Neuronal stem cell (in vitro differentiated cells): ENCODE data around the gene FAF1.

ENCODE experiments used
- DNase-seq: peaks from one replicate; pipeline ENCODE4 v3.0.0-alpha.2; 2013; ENCODE audit warnings: low spot score
- H2AFZ ChIP-seq: one replicate; pipeline ENCODE4 v1.6.1; 2013; ENCODE audit warnings: mild to moderate bottlenecking, low read length, inconsistent platforms
- H2AK5ac ChIP-seq: 2 replicates; pipeline ENCODE4 v1.6.1; 2013; ENCODE audit warnings: low read depth, mild to moderate bottlenecking, inconsistent platforms, low read length, moderate library complexity, mixed read lengths
- H2BK120ac ChIP-seq: 2 replicates; pipeline ENCODE4 v1.6.1; 2013; ENCODE audit warnings: low read depth, mild to moderate bottlenecking, inconsistent platforms, low read length, moderate library complexity, mixed read lengths
- H2BK12ac ChIP-seq: one replicate; pipeline ENCODE4 v1.6.1; 2013; ENCODE audit warnings: low read length, inconsistent platforms
- H2BK15ac ChIP-seq: 2 replicates; pipeline ENCODE4 v1.6.1; 2013; ENCODE audit warnings: mild to moderate bottlenecking, low read length, inconsistent platforms, mixed read lengths
- H2BK5ac ChIP-seq: one replicate; pipeline ENCODE4 v1.6.1; 2013; ENCODE audit warnings: inconsistent platforms, mild to moderate bottlenecking, low read length, moderate library complexity
- H3K14ac ChIP-seq: one replicate; pipeline ENCODE4 v1.6.1; 2013; ENCODE audit warnings: low read length, inconsistent platforms
- H3K18ac ChIP-seq: 2 replicates; pipeline ENCODE4 v1.6.1; 2013; ENCODE audit warnings: low read length, inconsistent platforms
- H3K23ac ChIP-seq: 2 replicates; pipeline ENCODE4 v1.6.1; 2013; ENCODE audit warnings: low read depth, mild to moderate bottlenecking, mixed read lengths, low read length, inconsistent platforms; ENCODE audit not compliant: poor library complexity
- H3K27ac ChIP-seq: replicated peaks from 3 replicates; pipeline ENCODE4 v1.5.1; 2013; ENCODE audit warnings: low read length, inconsistent platforms
- H3K27me3 ChIP-seq, 3 experiments: 2 replicates each; pipeline ENCODE4 v1.6.1; 2013; ENCODE audit warnings: low read length in 3 of 3, mild to moderate bottlenecking in 2 of 3, inconsistent platforms in 1 of 3, low read depth in 1 of 3, mixed read lengths in 1 of 3, moderate library complexity in 1 of 3; ENCODE audit not compliant: control insufficient read depth in 3 of 3, insufficient read depth in 3 of 3
- H3K36me3 ChIP-seq, 2 donors: replicated peaks in 1 of 2; 2 replicates each; pipeline ENCODE4 v1.6.1; 2013; ENCODE audit warnings: low read length in 2 of 2; ENCODE audit not compliant: control insufficient read depth in 2 of 2, insufficient read depth in 2 of 2
- H3K4ac ChIP-seq: 2 replicates; pipeline ENCODE4 v1.6.1; 2013; ENCODE audit warnings: inconsistent platforms, mild to moderate bottlenecking, low read length, moderate library complexity
- H3K4me1 ChIP-seq, 2 donors: 1 replicate in 1 of 2; 2 replicates in 1 of 2; pipeline ENCODE4 v1.6.1; 2013; ENCODE audit warnings: low read length in 2 of 2, low read depth in 1 of 2; ENCODE audit not compliant: control insufficient read depth in 2 of 2, insufficient read depth in 1 of 2
- H3K4me2 ChIP-seq: one replicate; pipeline ENCODE4 v1.6.1; 2013; ENCODE audit warnings: mild to moderate bottlenecking, low read length, inconsistent platforms; ENCODE audit not compliant: insufficient read depth, poor library complexity, severe bottlenecking
- H3K4me3 ChIP-seq, 2 donors: 2 replicates each; pipeline ENCODE4 v1.5.1; 2013; ENCODE audit warnings: low read length in 2 of 2, mild to moderate bottlenecking in 2 of 2, inconsistent platforms in 1 of 2, moderate library complexity in 1 of 2
- H3K79me1 ChIP-seq: one replicate; pipeline ENCODE4 v1.6.1; 2013; ENCODE audit warnings: low read depth, mild to moderate bottlenecking, inconsistent platforms, low read length, moderate library complexity
- H3K9ac ChIP-seq: one replicate; pipeline ENCODE4 v1.6.1; 2013; ENCODE audit warnings: mild to moderate bottlenecking, low read depth, low read length, inconsistent platforms; ENCODE audit not compliant: poor library complexity
- H3K9me3 ChIP-seq, 2 donors: replicated peaks in 1 of 2; 2 replicates each; pipeline versions ENCODE3 to v1.6.1; 2013; ENCODE audit warnings: low read length in 2 of 2, mild to moderate bottlenecking in 2 of 2, inconsistent platforms in 1 of 2, low read depth in 1 of 2, mixed read lengths in 1 of 2, moderate library complexity in 1 of 2; ENCODE audit not compliant: control insufficient read depth in 2 of 2, insufficient read depth in 1 of 2
- H4K8ac ChIP-seq: one replicate; pipeline ENCODE4 v1.6.1; 2013; ENCODE audit warnings: low read depth, mild to moderate bottlenecking, inconsistent platforms, low read length, moderate library complexity
- H4K91ac ChIP-seq: one replicate; pipeline ENCODE4 v1.6.1; 2013; ENCODE audit warnings: low read length, low read depth, mild to moderate bottlenecking, inconsistent platforms; ENCODE audit not compliant: poor library complexity
- WGBS, 2 donors: extraction: QIAGEN DNeasy Blood & Tissue Kit; methylation state at CpG; one replicate each; pipeline ENCODE4 v1.1.7; 2013; ENCODE audit warnings: missing lambda C conversion rate in 2 of 2, mixed read lengths in 1 of 2; ENCODE audit not compliant: insufficient read length in 2 of 2, insufficient replicate concordance in 1 of 2; ENCODE audit errors: extremely low coverage in 2 of 2; 5-methylcytosine and 5-hydroxymethylcytosine counted together

The FAF1 gene

DNA sequence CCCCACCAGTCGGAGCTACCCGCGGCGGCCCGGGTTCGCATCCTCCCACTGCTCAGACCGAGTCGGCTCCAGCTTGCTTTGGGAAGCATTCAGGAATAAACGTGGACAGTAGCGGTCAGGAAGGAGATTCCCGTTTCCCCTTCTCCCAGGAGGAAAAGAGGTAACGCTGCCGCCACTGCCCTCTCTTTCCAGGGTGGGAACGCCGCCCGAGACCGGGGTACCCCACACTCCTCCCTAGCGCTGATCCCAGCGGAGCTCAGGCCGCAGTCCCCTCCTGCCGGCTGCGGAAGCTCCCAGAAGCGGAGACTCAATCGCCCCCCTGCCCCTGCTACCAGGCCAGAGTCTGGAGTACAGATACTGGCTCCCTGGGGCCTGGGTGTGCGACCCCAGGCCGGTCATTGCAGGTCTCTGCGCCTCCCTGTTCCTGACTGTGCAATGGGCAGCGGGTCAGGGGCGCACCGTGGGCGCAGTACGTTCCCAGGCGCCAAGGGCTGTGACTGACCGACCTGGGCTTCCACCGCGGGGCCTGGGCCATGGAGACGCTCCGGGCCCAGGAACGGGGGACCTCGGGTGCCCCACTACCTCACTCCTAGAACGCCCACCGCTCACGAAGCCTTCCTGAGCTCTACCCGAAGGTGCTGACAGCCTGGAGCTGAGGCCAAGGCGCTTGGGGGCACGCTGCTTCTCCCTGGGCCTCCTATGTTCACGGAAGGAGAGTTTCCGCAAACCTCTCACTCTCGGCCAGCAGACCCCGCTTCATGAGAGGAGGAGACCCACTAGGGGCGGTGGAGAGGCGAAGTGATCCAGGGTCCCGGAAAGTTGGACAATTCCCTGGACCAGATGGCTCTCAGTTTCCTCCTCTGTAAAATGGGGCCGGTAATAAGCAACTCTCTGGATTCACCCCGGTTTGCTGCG lies 544.6 kb downstream of the FAF1 start:
- Histone ChIP-seq H3K4me1 (peaks cover 5 to 6% of the 10 kb centered on the region in 2 donors), H3K9ac (peak overlapping the region; percentile 30), H3K79me1 (no peaks in the 10 kb centered on the region), H3K4me3 (peak overlapping the region in 1 of 2 donors; percentile 8), H2BK5ac (peak overlapping the region; percentile 63), H3K18ac (peak overlapping the region; percentile 83), H3K4me2 (peak overlapping the region; percentile 31), H2BK120ac (no peak overlapping the region), H3K4ac (no peak overlapping the region), H3K27ac (no peak overlapping the region), H2BK12ac (no peak overlapping the region), H3K27me3 (peaks cover 52 to 91% (median 74%) of the 10 kb centered on the region in 3 experiments), H3K36me3 (no peaks in the 10 kb centered on the region), H2AK5ac (peak overlapping the region; percentile 68), H2BK15ac (peak overlapping the region; percentile 65), H3K23ac (peak overlapping the region; percentile 59), H4K8ac (no peak overlapping the region), H2AFZ (peak overlapping the region; percentile 82), H3K9me3 (peaks cover 0 to 2% of the 10 kb centered on the region in 2 donors), H3K14ac (peak overlapping the region; percentile 72), H4K91ac (no peak overlapping the region)
- no CpG with 5 or more reads among the region's 56 CpGs for WGBS, 2 donors
- DNase-seq = no peak

DNA sequence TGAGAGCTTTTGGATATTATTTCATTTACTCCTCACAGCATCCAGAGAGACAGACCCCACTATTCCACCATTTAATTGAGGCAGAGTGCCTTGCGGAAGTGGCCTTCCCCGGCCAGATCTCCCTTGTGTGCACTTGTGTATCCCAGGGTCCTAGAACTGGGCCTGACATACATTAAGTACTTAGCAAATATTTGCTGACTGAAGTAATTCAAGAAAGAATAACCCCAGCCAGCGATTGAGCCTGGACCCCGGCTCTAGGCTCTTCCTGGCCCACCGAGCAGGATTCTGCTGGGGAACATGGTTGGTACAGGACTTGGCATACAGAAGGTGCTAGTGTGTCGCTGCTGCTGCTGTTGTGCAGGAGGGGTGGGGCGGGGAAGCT lies 545.2 kb downstream of the FAF1 start:
- Histone ChIP-seq H3K27me3 (peaks cover 46 to 84% (median 69%) of the 10 kb centered on the region in 3 experiments), H3K36me3 (no peaks in the 10 kb centered on the region), H2BK12ac (no peak overlapping the region), H3K9me3 (peaks cover 0 to 1% of the 10 kb centered on the region in 2 donors), H2BK120ac (no peak overlapping the region), H3K27ac (no peak overlapping the region), H4K8ac (no peak overlapping the region), H2BK5ac (peak overlapping the region; percentile 63), H3K4me1 (peaks cover 5 to 6% of the 10 kb centered on the region in 2 donors), H3K4me3 (no peak overlapping the region), H2AK5ac (no peak overlapping the region), H3K79me1 (no peaks in the 10 kb centered on the region), H4K91ac (no peak overlapping the region), H3K14ac (no peak overlapping the region), H3K4ac (no peak overlapping the region), H2AFZ (no peak overlapping the region), H3K4me2 (no peak overlapping the region), H2BK15ac (no peak overlapping the region), H3K9ac (no peak overlapping the region), H3K23ac (no peak overlapping the region), H3K18ac (peak overlapping the region; percentile 83)
- DNase-seq = no peak
- WGBS, 2 donors = no CpG with 5 or more reads among the region's 7 CpGs

- Histone ChIP-seq H3K18ac (no peak overlapping the region), H3K27ac (no peak overlapping the region), H3K4me3 (no peak overlapping the region), H3K4ac (no peak overlapping the region), H3K9ac (no peak overlapping the region), H3K9me3 (no peaks in the 10 kb centered on the region), H2AFZ (no peak overlapping the region), H4K8ac (no peak overlapping the region), H3K23ac (no peak overlapping the region), H3K14ac (no peak overlapping the region), H2BK15ac (no peak overlapping the region), H3K79me1 (no peaks in the 10 kb centered on the region), H2BK5ac (no peak overlapping the region), H2BK120ac (no peak overlapping the region), H3K4me1 (peaks cover 3 to 5% of the 10 kb centered on the region in 2 donors), H2AK5ac (no peak overlapping the region), H4K91ac (no peak overlapping the region), H3K36me3 (no peaks in the 10 kb centered on the region), H3K4me2 (no peak overlapping the region), H2BK12ac (no peak overlapping the region), H3K27me3 (peaks cover 29 to 65% (median 50%) of the 10 kb centered on the region in 3 experiments)
- no peak for DNase-seq
- no CpG with 5 or more reads among the region's 1 CpG for WGBS, 2 donors
These were observed 547.1 kb downstream of the FAF1 start for GRCh38 chr1:50412813-50413476.

DNA sequence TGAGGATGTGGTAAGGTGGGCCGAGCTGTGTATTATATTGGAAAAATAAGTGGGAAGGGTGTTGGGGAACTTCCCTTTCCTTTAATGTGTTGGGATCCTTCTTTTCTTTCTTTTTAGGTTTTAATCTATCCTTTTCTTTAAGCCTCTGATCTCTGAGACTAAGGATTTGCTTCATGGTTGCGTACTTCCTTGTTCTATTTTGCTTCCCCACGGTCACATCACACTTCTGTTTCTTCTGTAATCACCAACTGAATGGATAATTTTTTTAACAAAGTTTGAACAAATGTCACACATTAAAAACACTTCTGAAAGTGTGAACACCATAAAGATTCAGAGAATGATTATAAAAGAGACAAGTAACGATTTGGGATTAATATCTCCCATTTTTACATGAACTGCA lies 554.3 kb downstream of the FAF1 start:
- no peaks in the 10 kb centered on the region for H3K36me3 ChIP-seq
- no peak overlapping the region for H2BK120ac ChIP-seq
- H3K27me3 ChIP-seq = peaks cover 0 to 11% (median 1%) of the 10 kb centered on the region in 3 experiments
- no peak for DNase-seq
- no peak overlapping the region for H3K4me2 ChIP-seq
- H3K9ac ChIP-seq = no peak overlapping the region
- no peak overlapping the region for H3K4me3 ChIP-seq
- no peak overlapping the region for H2BK15ac ChIP-seq
- H3K18ac ChIP-seq = no peak overlapping the region
- H3K23ac ChIP-seq = no peak overlapping the region
- no peak overlapping the region for H3K27ac ChIP-seq
- H4K8ac ChIP-seq = no peak overlapping the region
- H4K91ac ChIP-seq = no peak overlapping the region
- no peaks in the 10 kb centered on the region for H3K9me3 ChIP-seq
- H2BK12ac ChIP-seq = no peak overlapping the region
- WGBS, 2 donors = no CpG with 5 or more reads among the region's 4 CpGs
- no peak overlapping the region for H3K14ac ChIP-seq
- H3K4ac ChIP-seq = no peak overlapping the region
- no peaks in the 10 kb centered on the region for H3K4me1 ChIP-seq
- no peak overlapping the region for H2BK5ac ChIP-seq
- no peak overlapping the region for H2AFZ ChIP-seq
- H3K79me1 ChIP-seq = no peaks in the 10 kb centered on the region
- no peak overlapping the region for H2AK5ac ChIP-seq
